Measurements from ENCODE around the gene TACO1.

TACO1 gene

GRCh38 chr17:63600569-63601438 is at the start of gene TACO1:
TSS of gene TACO1 (plus strand) at chr17:63600895. CDS start at chr17:63601084, 189 bp downstream.
- H3K4me3 ChIP-seq (ENCODE audit: low read depth, low read length): peak within 1 kb of the TSS; percentile 82

GRCh38 chr17:63552211-63552610 is 48.5 kb upstream of the TACO1 start:
- H3K4me3 ChIP-seq (ENCODE audit: low read depth, low read length): peak overlapping the region; percentile 6

- no peak overlapping the region for H3K4me3 ChIP-seq (ENCODE audit: low read depth, low read length)
Measured at GRCh38 chr17:63555500-63556156, 45.1 kb upstream of the TACO1 start.

GRCh38 chr17:63557416-63557815 is 43.3 kb upstream of the TACO1 start:
- no peak overlapping the region for H3K4me3 ChIP-seq (ENCODE audit: low read depth, low read length)

- H3K4me3 ChIP-seq (ENCODE audit: low read depth, low read length): no peak overlapping the region
Measured at GRCh38 chr17:63558441-63558840, 42.3 kb upstream of the TACO1 start.

- no peak overlapping the region for H3K4me3 ChIP-seq (ENCODE audit: low read depth, low read length)
Measured at GRCh38 chr17:63561819-63562218, 38.9 kb upstream of the TACO1 start.

- no peak overlapping the region for H3K4me3 ChIP-seq (ENCODE audit: low read depth, low read length)
Measured at GRCh38 chr17:63563339-63563738, 37.4 kb upstream of the TACO1 start.

- no peak overlapping the region for H3K4me3 ChIP-seq (ENCODE audit: low read depth, low read length)
Measured at GRCh38 chr17:63564562-63564961, 36.1 kb upstream of the TACO1 start.

GRCh38 chr17:63567229-63567628 is 33.5 kb upstream of the TACO1 start:
- no peak overlapping the region for H3K4me3 ChIP-seq (ENCODE audit: low read depth, low read length)

- no peak overlapping the region for H3K4me3 ChIP-seq (ENCODE audit: low read depth, low read length)
Measured at GRCh38 chr17:63568563-63568962, 32.1 kb upstream of the TACO1 start.

- H3K4me3 ChIP-seq (ENCODE audit: low read depth, low read length): no peak overlapping the region
Measured at GRCh38 chr17:63571632-63572310, 28.9 kb upstream of the TACO1 start.

- H3K4me3 ChIP-seq (ENCODE audit: low read depth, low read length): no peak overlapping the region
Measured at GRCh38 chr17:63573634-63574033, 27.1 kb upstream of the TACO1 start.

GRCh38 chr17:63578027-63578768 is 22.5 kb upstream of the TACO1 start:
- H3K4me3 ChIP-seq (ENCODE audit: low read depth, low read length): no peak overlapping the region

GRCh38 chr17:63578769-63579111 is 22.0 kb upstream of the TACO1 start:
- no peak overlapping the region for H3K4me3 ChIP-seq (ENCODE audit: low read depth, low read length)

GRCh38 chr17:63579633-63580032 is 21.1 kb upstream of the TACO1 start:
- no peak overlapping the region for H3K4me3 ChIP-seq (ENCODE audit: low read depth, low read length)

GRCh38 chr17:63587770-63588169 is 12.9 kb upstream of the TACO1 start:
- no peak overlapping the region for H3K4me3 ChIP-seq (ENCODE audit: low read depth, low read length)

GRCh38 chr17:63588797-63589196 is 11.9 kb upstream of the TACO1 start:
- no peak overlapping the region for H3K4me3 ChIP-seq (ENCODE audit: low read depth, low read length)

GRCh38 chr17:63589646-63590045 is 11.0 kb upstream of the TACO1 start:
- no peak overlapping the region for H3K4me3 ChIP-seq (ENCODE audit: low read depth, low read length)

- no peak overlapping the region for H3K4me3 ChIP-seq (ENCODE audit: low read depth, low read length)
Measured at GRCh38 chr17:63592797-63593196, 7.9 kb upstream of the TACO1 start.

- H3K4me3 ChIP-seq (ENCODE audit: low read depth, low read length): no peak overlapping the region
Measured at GRCh38 chr17:63595132-63595531, 5.6 kb upstream of the TACO1 start.

Data from iPS-11a (cell line).